A549 (cell line): ENCODE results near the gene ACAP1. TPM values are rescaled to one million over a fixed set of nuclear protein-coding genes. Genes with fewer than 3 reads are reported as not detected.

Experiments
- ATAC-seq, 2 experiments: fragments of 200-7000 bp in 1 of 2; fragments of >200 bp in 1 of 2; cut with Nextera tagmentation in 1 of 2; cut with Tn5 transposase in 1 of 2; 3 replicates each; pipeline versions ENCODE4 v1.8.0 to v1.9.1; 2018 to 2020; ENCODE audit warnings: mild to moderate bottlenecking in 1 of 2, moderate library complexity in 1 of 2
- CTCF ChIA-PET: fragments of 300-600 bp; sonication (Branson Sonifier 250); formaldehyde crosslinking; extraction: SDS; loops from one replicate; lab custom pipeline; 2021; ENCODE audit warnings: antibody characterized with exemption, inconsistent platforms; lab: Yijun Ruan, JAX
- POLR2A ChIA-PET: fragments of 350-600 bp; formaldehyde crosslinking; extraction: SDS; loops from one replicate; lab custom pipeline; 2021; ENCODE audit warnings: antibody characterized with exemption, inconsistent platforms; lab: Yijun Ruan, JAX
- DNase-seq, 2 experiments: peaks; one replicate each; pipeline versions ENCODE4 v3.0.0 to v3.0.0-alpha.2; 2011 to 2016; ENCODE audit warnings: low read depth in 1 of 2, low spot score in 1 of 2
- FAIRE-seq: peaks from 2 replicates; lab custom pipeline; 2011; peaks lifted over from hg19 to GRCh38; lab: Jason Lieb, UNC
- H3K27ac ChIP-seq, 2 experiments: fragments of >200 bp; sonication (Bioruptor Twin); formaldehyde crosslinking; 3 replicates each; pipeline ENCODE4 v1.5.1; 2016 to 2017
- H3K4me1 ChIP-seq: fragments of >200 bp; sonication (Bioruptor Twin); formaldehyde crosslinking; 3 replicates; pipeline ENCODE4 v1.6.1; 2016
- H3K4me2 ChIP-seq: fragments of >200 bp; sonication (Bioruptor Twin); formaldehyde crosslinking; 3 replicates; pipeline ENCODE4 v1.6.1; 2016
- H3K4me3 ChIP-seq: fragments of >200 bp; sonication (Bioruptor Twin); formaldehyde crosslinking; 3 replicates; pipeline ENCODE4 v1.5.1; 2016
- H3K9me3 ChIP-seq: fragments of >200 bp; sonication (Bioruptor Twin); formaldehyde crosslinking; 3 replicates; pipeline ENCODE4 v1.6.1; 2016
- FOSL2 ChIP-seq, 2 experiments: fragments of 450-650 bp in 1 of 2; fragments of >200 bp in 1 of 2; sonication (Bioruptor Twin) in 1 of 2; formaldehyde crosslinking; IDR thresholded peaks; 2 replicates each; pipeline versions ENCODE4 v1.5.0 to v1.6.1; 2016 to 2020; ENCODE audit warnings: mild to moderate bottlenecking in 1 of 2, moderate library complexity in 1 of 2
- GATA3 ChIP-seq: IDR thresholded peaks from 2 replicates; pipeline ENCODE4 v1.6.1; 2012; ENCODE audit warnings: borderline replicate concordance
- HOXB13 ChIP-seq: fragments of 250-450 bp; sonication (Bioruptor Pico); IDR thresholded peaks from 2 replicates; pipeline ENCODE4 v1.5.0; 2020; ENCODE audit warnings: low read depth, mild to moderate bottlenecking, moderate library complexity
- JUN ChIP-seq, 2 experiments: fragments of >200 bp; sonication (Bioruptor Twin); formaldehyde crosslinking; IDR thresholded peaks; 2 replicates in 1 of 2; 3 replicates in 1 of 2; pipeline ENCODE4 v1.6.1; 2016 to 2017
- JUNB ChIP-seq: fragments of >200 bp; sonication (Bioruptor Twin); formaldehyde crosslinking; IDR thresholded peaks from 2 replicates; pipeline ENCODE4 v1.6.1; 2016
- PBX3 ChIP-seq: IDR thresholded peaks from 2 replicates; pipeline ENCODE4 v1.6.1; 2012
- POLR2A ChIP-seq: IDR thresholded peaks from 2 replicates; pipeline ENCODE4 v1.6.1; 2012; ENCODE audit warnings: mild to moderate bottlenecking, low read length
- RNF2 ChIP-seq: fragments of 200-600 bp; sonication (generic); IDR thresholded peaks from 2 replicates; pipeline ENCODE4 v1.6.1; 2016; ENCODE audit warnings: low read depth, mild to moderate bottlenecking, antibody characterized with exemption, moderate library complexity, borderline replicate concordance
- SMC3 ChIP-seq: fragments of >200 bp; sonication (Bioruptor Twin); formaldehyde crosslinking; IDR thresholded peaks from 3 replicates; pipeline ENCODE4 v1.6.1; 2018; ENCODE audit warnings: inconsistent platforms
- ZNF302 ChIP-seq: fragments of 250-450 bp; sonication (Bioruptor Pico); IDR thresholded peaks from 2 replicates; pipeline ENCODE4 v1.9.0; 2021; ENCODE audit warnings: inconsistent platforms, mild to moderate bottlenecking, moderate library complexity
- ZSCAN20 ChIP-seq: fragments of 250-450 bp; sonication (Bioruptor Pico); IDR thresholded peaks from 2 replicates; pipeline ENCODE4 v1.8.0; 2022; ENCODE audit warnings: mild to moderate bottlenecking, moderate library complexity
- WGBS: methylation state at CpG from one replicate; pipeline ENCODE4 v1.1.6; 2017; ENCODE audit errors: missing lambda C conversion rate; 5-methylcytosine and 5-hydroxymethylcytosine counted together
- polyA plus RNA-seq, 4 experiments: library from polyadenylated mRNA; depleted of rRNA in 3 of 4; stranded (reverse); fragments of >200 nt; fragmentation: RNase III in 1 of 4; extraction: RNeasy Plus Mini Kit Qiagen cat#74134 plus additional on column Dnase treatment in 1 of 4; gene quantifications; 2 replicates in 3 of 4; 3 replicates in 1 of 4; pipeline ENCODE4 v1.2.3, GENCODE V29; 2011 to 2017

ACAP1 gene
- polyA plus RNA-seq, 2 of the 4 experiments (the other 2 are of a cell fraction), result 0.41 to 1.3 TPM

GRCh38 chr17:7346761-7347614, 10.7 kb downstream of the ACAP1 start:
- H3K9me3 ChIP-seq, result no peaks in the 10 kb centered on the region
- FAIRE-seq, result no peak
- peaks cover 19% of the 10 kb centered on the region for H3K4me1 ChIP-seq
- no peak overlapping the region for H3K4me3 ChIP-seq
- 80% methylated on average over 16 of the region's 18 CpGs for WGBS
- ATAC-seq, result no peak
- DNase-seq, result no peak
- TF ChIP-seq ZNF302 (CRISPR knock-in tag), result no peak
- 0 out of 2 replicates have a peak, but pooled peaks have one; percentile 15 for TF ChIP-seq GATA3
- CTCF ChIA-PET, result interaction anchor here (0.8 to 18.5 kb wide), 18 partner anchors 8 to 301 kb away, joined by 3 to 433 read pairs (median 4); partner anchors contain the start of genes ACAP1, NEURL4, SLC16A11 and SLC2A4
- H3K4me2 ChIP-seq, result no peak overlapping the region
- POLR2A ChIA-PET, result interaction anchor here (3.3 kb wide), 1 partner anchor 17 kb away, joined by 12 read pairs; no protein-coding TSS in a partner anchor
- no peak overlapping the region for H3K27ac ChIP-seq

DNA sequence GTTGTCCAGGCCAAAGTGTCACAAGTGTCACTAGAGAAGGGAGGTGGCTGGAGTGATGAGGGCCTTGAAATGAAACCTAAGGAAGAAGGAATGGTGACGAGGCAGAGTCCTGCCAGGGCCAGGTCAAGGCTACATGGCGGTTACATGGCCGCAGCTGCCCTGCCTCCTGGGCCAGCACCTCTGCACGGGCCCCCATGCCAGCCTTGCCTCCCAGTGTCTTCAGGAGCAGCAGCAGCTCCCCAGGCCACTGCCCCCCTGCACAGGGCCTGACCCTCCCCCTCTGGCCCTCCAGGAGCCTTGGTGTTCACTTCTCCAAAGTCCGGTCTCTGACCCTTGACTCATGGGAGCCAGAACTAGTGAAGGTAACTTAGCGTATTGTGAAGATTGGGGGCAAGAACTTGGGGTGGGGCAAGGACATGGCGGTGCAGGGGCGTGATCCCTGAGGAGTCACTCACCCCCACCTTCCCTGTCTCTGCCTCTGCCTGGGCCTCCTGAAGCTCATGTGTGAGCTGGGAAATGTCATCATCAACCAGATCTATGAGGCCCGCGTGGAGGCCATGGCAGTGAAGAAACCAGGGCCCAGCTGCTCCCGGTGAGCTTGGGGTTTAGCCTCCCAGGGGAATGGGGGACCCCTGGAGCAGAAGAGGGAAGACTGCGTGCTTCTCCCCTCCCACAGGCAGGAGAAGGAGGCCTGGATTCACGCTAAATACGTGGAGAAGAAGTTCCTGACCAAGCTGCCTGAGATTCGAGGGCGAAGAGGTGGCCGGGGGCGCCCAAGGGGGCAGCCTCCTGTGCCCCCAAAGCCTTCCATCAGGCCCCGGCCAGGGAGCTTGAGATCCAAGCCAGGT, 11.5 kb downstream of the ACAP1 start:
- Histone ChIP-seq H3K4me3 (no peak overlapping the region), H3K4me1 (peaks cover 24% of the 10 kb centered on the region), H3K4me2 (no peak overlapping the region), H3K9me3 (no peaks in the 10 kb centered on the region), H3K27ac (no peak overlapping the region)
- TF ChIP-seq SMC3, result no peak
- TF ChIP-seq FOSL2 (IDR thresholded peaks at IDR 0.05), result no peak
- no peak for TF ChIP-seq FOSL2 (CRISPR knock-in tag; IDR thresholded peaks at IDR 0.05)
- TF ChIP-seq ZSCAN20 (CRISPR knock-in tag), result no peak
- TF ChIP-seq PBX3, result peak; percentile 3; the same call in 1 of the 2 replicates
- TF ChIP-seq POLR2A, result peak; percentile 27
- TF ChIP-seq RNF2, result no peak
- TF ChIP-seq HOXB13 (CRISPR knock-in tag), result no peak
- DNase-seq (no peak), ATAC-seq (no peak), FAIRE-seq (no peak)
- ChIA-PET CTCF (interaction anchor here (1.0 to 18.5 kb wide), 11 partner anchors 17 to 213 kb away, joined by 3 to 433 read pairs (median 5); partner anchors contain the start of genes ACADVL, ACAP1, NEURL4 and SLC2A4), POLR2A (interaction anchor here (3.3 kb wide), 1 partner anchor 18 kb away, joined by 12 read pairs; no protein-coding TSS in a partner anchor)
- 91% methylated on average over 19 of the region's 19 CpGs for WGBS

- WGBS, result 90% methylated on average over 19 of the region's 19 CpGs
- ChIA-PET POLR2A (interaction anchor here (3.3 kb wide), 1 partner anchor 19 kb away, joined by 12 read pairs; no protein-coding TSS in a partner anchor), CTCF (interaction anchor here (1.0 to 18.5 kb wide), 11 partner anchors 18 to 212 kb away, joined by 3 to 433 read pairs (median 5); partner anchors contain the start of genes ACADVL, ACAP1, NEURL4 and SLC2A4)
- Histone ChIP-seq H3K4me2 (no peak overlapping the region), H3K4me1 (peaks cover 32% of the 10 kb centered on the region), H3K4me3 (no peak overlapping the region), H3K27ac (no peak overlapping the region), H3K9me3 (no peaks in the 10 kb centered on the region)
- FAIRE-seq (no peak), DNase-seq (no peak), ATAC-seq (no peak)
- TF ChIP-seq JUN (IDR thresholded peaks at IDR 0.05), result 0 out of 5 replicates have a peak, but pooled peaks of 1 of the 2 experiments have one; percentile 15
- no peak for TF ChIP-seq JUNB
These were observed 12.3 kb downstream of the ACAP1 start for GRCh38 chr17:7348478-7349242.
